Adipocyte (in vitro differentiated cells): ENCODE measurements around the gene GDA.

ENCODE experiments used
- DNase-seq: peaks from one replicate; pipeline ENCODE4 v3.0.0-alpha.2; 2015; ENCODE audit warnings: low read depth
- H3K27me3 ChIP-seq: replicated peaks from 2 replicates; pipeline ENCODE4 v1.7.0; 2013; ENCODE audit warnings: mild to moderate bottlenecking, low read length, moderate library complexity; ENCODE audit not compliant: control insufficient read depth, insufficient read depth
- H3K36me3 ChIP-seq: 2 replicates; pipeline ENCODE4 v1.7.0; 2013; ENCODE audit warnings: low read length, mild to moderate bottlenecking, moderate library complexity; ENCODE audit not compliant: control insufficient read depth, insufficient read depth, severe bottlenecking
- H3K4me1 ChIP-seq: 2 replicates; pipeline ENCODE4 v1.7.0; 2013; ENCODE audit warnings: mild to moderate bottlenecking, low read length, moderate library complexity; ENCODE audit not compliant: control insufficient read depth, insufficient read depth
- H3K4me3 ChIP-seq: 2 replicates; pipeline ENCODE4 v1.7.0; 2013; ENCODE audit warnings: mild to moderate bottlenecking, low read length, moderate library complexity
- H3K9ac ChIP-seq: 2 replicates; pipeline ENCODE4 v1.7.0; 2013; ENCODE audit warnings: mild to moderate bottlenecking, low read length, moderate library complexity
- H3K9me3 ChIP-seq: 2 replicates; pipeline ENCODE4 v1.7.0; 2013; ENCODE audit warnings: mild to moderate bottlenecking, low read length, moderate library complexity; ENCODE audit not compliant: control insufficient read depth

Gene GDA

GRCh38 chr9:72149231-72149975 lies at the start of gene GDA:
GDA (plus strand) TSS chr9:72149440; CDS start chr9:72149560, 120 bp downstream.
- Histone ChIP-seq H3K9me3 (no peaks in the 10 kb centered on the region), H3K4me3 (peak within 1 kb of the TSS; percentile 67), H3K27me3 (peaks cover 34% of the 10 kb centered on the region), H3K36me3 (no peaks in the 10 kb centered on the region), H3K4me1 (no peaks in the 10 kb centered on the region), H3K9ac (no peak within 1 kb of the TSS)
- DNase-seq: no peak

GRCh38 chr9:72102520-72102919 lies 46.7 kb upstream of the GDA start:
- H3K4me1 ChIP-seq: no peaks in the 10 kb centered on the region
- no peak for DNase-seq
- no peaks in the 10 kb centered on the region for H3K36me3 ChIP-seq
- H3K9ac ChIP-seq: no peak overlapping the region
- H3K4me3 ChIP-seq: no peak overlapping the region
- H3K9me3 ChIP-seq: no peaks in the 10 kb centered on the region
- no peaks in the 10 kb centered on the region for H3K27me3 ChIP-seq

- H3K9ac ChIP-seq: no peak overlapping the region
- H3K36me3 ChIP-seq: no peaks in the 10 kb centered on the region
- H3K4me3 ChIP-seq: no peak overlapping the region
- DNase-seq: no peak
- H3K4me1 ChIP-seq: no peaks in the 10 kb centered on the region
- H3K9me3 ChIP-seq: no peaks in the 10 kb centered on the region
- H3K27me3 ChIP-seq: no peaks in the 10 kb centered on the region
These were observed 36.2 kb upstream of the GDA start for GRCh38 chr9:72113056-72113455.

- Histone ChIP-seq H3K4me1 (no peaks in the 10 kb centered on the region), H3K4me3 (no peak overlapping the region), H3K27me3 (peaks cover 4% of the 10 kb centered on the region), H3K9me3 (no peaks in the 10 kb centered on the region), H3K9ac (no peak overlapping the region), H3K36me3 (no peaks in the 10 kb centered on the region)
- DNase-seq: no peak
These were observed 29.4 kb upstream of the GDA start for GRCh38 chr9:72119853-72120252.

GRCh38 chr9:72124947-72125346 lies 24.3 kb upstream of the GDA start:
- Histone ChIP-seq H3K36me3 (no peaks in the 10 kb centered on the region), H3K4me3 (no peak overlapping the region), H3K9ac (no peak overlapping the region), H3K9me3 (no peaks in the 10 kb centered on the region), H3K27me3 (peaks cover 4% of the 10 kb centered on the region), H3K4me1 (no peaks in the 10 kb centered on the region)
- DNase-seq: no peak

- no peak overlapping the region for H3K4me3 ChIP-seq
- no peak for DNase-seq
- H3K27me3 ChIP-seq: no peaks in the 10 kb centered on the region
- no peaks in the 10 kb centered on the region for H3K9me3 ChIP-seq
- H3K9ac ChIP-seq: no peak overlapping the region
- no peaks in the 10 kb centered on the region for H3K36me3 ChIP-seq
- no peaks in the 10 kb centered on the region for H3K4me1 ChIP-seq
These were observed 21.5 kb upstream of the GDA start for GRCh38 chr9:72127753-72128152.

- no peak overlapping the region for H3K9ac ChIP-seq
- H3K4me3 ChIP-seq: no peak overlapping the region
- no peaks in the 10 kb centered on the region for H3K36me3 ChIP-seq
- H3K27me3 ChIP-seq: no peaks in the 10 kb centered on the region
- no peaks in the 10 kb centered on the region for H3K4me1 ChIP-seq
- no peak for DNase-seq
- H3K9me3 ChIP-seq: no peaks in the 10 kb centered on the region
These were observed 20.7 kb upstream of the GDA start for GRCh38 chr9:72128526-72128925.

GRCh38 chr9:72129271-72130156 lies 19.7 kb upstream of the GDA start:
- no peak for DNase-seq
- Histone ChIP-seq H3K36me3 (no peaks in the 10 kb centered on the region), H3K9me3 (no peaks in the 10 kb centered on the region), H3K27me3 (no peaks in the 10 kb centered on the region), H3K9ac (no peak overlapping the region), H3K4me3 (no peak overlapping the region), H3K4me1 (peaks cover 5% of the 10 kb centered on the region)

GRCh38 chr9:72130321-72130720 lies 18.9 kb upstream of the GDA start:
- Histone ChIP-seq H3K9me3 (no peaks in the 10 kb centered on the region), H3K9ac (no peak overlapping the region), H3K4me3 (no peak overlapping the region), H3K27me3 (no peaks in the 10 kb centered on the region), H3K4me1 (peaks cover 5% of the 10 kb centered on the region), H3K36me3 (no peaks in the 10 kb centered on the region)
- no peak for DNase-seq

- no peak overlapping the region for H3K9ac ChIP-seq
- H3K27me3 ChIP-seq: no peaks in the 10 kb centered on the region
- no peaks in the 10 kb centered on the region for H3K9me3 ChIP-seq
- DNase-seq: no peak
- no peaks in the 10 kb centered on the region for H3K36me3 ChIP-seq
- peaks cover 5% of the 10 kb centered on the region for H3K4me1 ChIP-seq
- H3K4me3 ChIP-seq: no peak overlapping the region
These were observed 18.0 kb upstream of the GDA start for GRCh38 chr9:72131206-72131605.

GRCh38 chr9:72132052-72132451 lies 17.2 kb upstream of the GDA start:
- Histone ChIP-seq H3K36me3 (no peaks in the 10 kb centered on the region), H3K4me3 (no peak overlapping the region), H3K9me3 (no peaks in the 10 kb centered on the region), H3K4me1 (peaks cover 5% of the 10 kb centered on the region), H3K27me3 (no peaks in the 10 kb centered on the region), H3K9ac (no peak overlapping the region)
- no peak for DNase-seq
